Left cardiac atrium (tissue), 4 donors: ENCODE measurements around the gene VPS9D1. TPM values are rescaled to one million over a fixed set of nuclear protein-coding genes. Genes with fewer than 3 reads are reported as not detected.

Experiments used
- ATAC-seq, 2 donors: fragments of 200-7000 bp; cut with Tn5 transposase; one replicate each; pipeline ENCODE4 v1.9.1; 2020; ENCODE audit warnings: mild to moderate bottlenecking in 2 of 2, moderate library complexity in 2 of 2
- DNase-seq: peaks from one replicate; pipeline ENCODE4 v3.0.0-alpha.2; 2020
- intact Hi-C, 2 donors: fragments of 100-400 bp; cut with DNase I; formaldehyde crosslinking; loops; one replicate each; pipeline versions ENCODE4 v1.14.1 to v1.15.1; 2022 to 2023
- long read RNA-seq: library from polyadenylated mRNA; unstranded; transcript quantifications from one replicate; pipeline ENCODE4 v2.0.0, GENCODE V29; 2021
- total RNA-seq, 2 donors: library from RNA; stranded (reverse); fragmentation: NEBNext Ultra II Directional; extraction: Animal tissue kit (Norgen Biotek cat#: 25700); gene quantifications; one replicate each; pipeline ENCODE4 v1.2.1, GENCODE V29; 2021
- donor health status: DM: no; HTN: yes; CAD: no.
- donor health status: DM: no; HTN: yes; CAD: no; lungs with severe emphysema.
- donor health status: DM: yes; HTN: yes; CAD: no.
- donor health status: Dilated cardiomyopathy.

Gene VPS9D1, protein sequence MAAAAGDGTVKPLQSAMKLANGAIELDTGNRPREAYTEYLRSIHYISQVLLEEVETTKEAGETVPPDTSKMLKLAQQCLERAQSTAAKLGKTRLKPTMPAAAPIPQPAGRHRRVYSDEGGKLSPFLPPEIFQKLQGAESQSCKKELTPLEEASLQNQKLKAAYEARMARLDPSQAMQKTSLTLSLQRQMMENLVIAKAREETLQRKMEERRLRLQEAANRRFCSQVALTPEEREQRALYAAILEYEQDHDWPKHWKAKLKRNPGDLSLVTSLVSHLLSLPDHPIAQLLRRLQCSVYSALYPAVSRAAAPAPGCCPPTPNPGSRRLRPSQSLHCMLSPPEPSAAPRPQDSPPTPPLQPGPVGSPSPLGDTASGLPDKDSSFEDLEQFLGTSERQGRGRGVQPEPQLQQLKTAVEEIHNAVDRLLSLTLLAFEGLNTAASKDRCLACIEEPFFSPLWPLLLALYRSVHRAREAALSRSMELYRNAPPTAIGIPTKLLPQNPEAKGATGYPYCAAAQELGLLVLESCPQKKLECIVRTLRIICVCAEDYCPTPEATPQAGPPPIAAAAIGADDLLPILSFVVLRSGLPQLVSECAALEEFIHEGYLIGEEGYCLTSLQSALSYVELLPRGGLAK
- total RNA-seq, result 10 to 100 TPM; 11.6 to 12.6 TPM
- long read RNA-seq, partial matches to known transcripts, result 2 of 5 reads
- long read RNA-seq, other reads (novel, unspliced or antisense), result 2 of 5 reads

- intact Hi-C loops, result no loop called here
These were observed at the start of gene VPS9D1, which contains the start of gene ZNF276 for GRCh38 chr16:89720813-89721545. Gene VPS9D1, minus strand, starts transcription at chr16:89720898. Its CDS starts 37 bp downstream, at chr16:89720861. Gene ZNF276, plus strand, starts transcription at chr16:89721537. Its CDS starts 104 bp downstream, at chr16:89721641.

DNA sequence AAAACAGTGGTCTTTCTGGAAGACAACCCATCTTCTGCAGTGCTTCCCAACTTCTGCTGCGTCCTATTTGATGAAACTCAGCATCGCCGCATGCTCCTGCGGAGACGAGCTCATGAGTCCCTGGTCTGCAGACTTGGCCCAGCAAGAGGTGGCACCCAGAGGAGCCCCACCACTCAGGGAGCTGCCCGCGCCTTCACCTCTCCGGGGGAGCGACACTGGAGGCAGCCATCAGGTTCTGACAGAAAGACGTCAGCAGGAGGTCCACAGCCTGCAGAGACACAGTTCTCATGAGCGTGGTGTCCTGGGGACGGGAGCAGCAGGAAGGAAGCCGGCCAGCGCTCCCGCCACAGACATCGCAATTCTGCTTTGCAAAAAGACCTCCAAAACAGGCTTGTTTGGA is 49.7 kb upstream of the VPS9D1 start:
- DNase-seq (no peak), ATAC-seq (no peak)
- intact Hi-C loops, result no loop called here

More at GRCh38 chr16:89720813-89721545, at the start of gene VPS9D1, which contains the start of gene ZNF276:
- ATAC-seq (peak; percentile 84 to 85), DNase-seq (peak; percentile 92)

DNA sequence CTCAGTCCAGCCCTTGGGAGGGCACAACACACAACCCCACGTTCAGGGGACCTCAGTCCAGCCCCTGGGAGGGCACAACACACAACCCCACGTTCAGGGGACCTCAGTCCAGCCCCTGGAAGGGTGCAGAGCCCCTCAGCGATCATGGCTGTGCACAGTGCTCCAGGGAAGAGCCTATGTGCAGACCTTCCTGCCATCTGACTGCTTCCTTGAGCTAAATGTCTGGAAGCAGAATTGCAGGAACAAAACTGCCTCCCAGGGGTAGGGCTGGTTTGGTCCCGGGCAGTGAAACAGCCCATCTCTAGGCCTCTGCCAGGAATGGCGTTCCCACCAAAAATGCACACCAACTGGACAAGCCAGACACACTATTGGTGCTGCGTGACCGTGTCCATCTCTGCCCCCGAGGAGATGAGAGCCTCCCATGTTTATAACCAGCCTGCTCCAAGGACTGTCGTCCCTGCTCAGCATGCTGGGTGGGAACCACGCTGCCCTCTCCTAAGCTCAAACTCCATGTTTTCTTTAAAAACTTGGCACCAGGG is 44.7 kb upstream of the VPS9D1 start:
- DNase-seq, result no peak
- no peak for ATAC-seq
- intact Hi-C loops, result no loop called here

GRCh38 chr16:89764711-89765201 is 44.1 kb upstream of the VPS9D1 start:
- intact Hi-C loops, result no loop called here
- DNase-seq (peak; percentile 33), ATAC-seq (peak; percentile 34 to 66)

GRCh38 chr16:89761304-89761922 is 40.7 kb upstream of the VPS9D1 start:
- no peak for ATAC-seq
- intact Hi-C loops, result no loop called here

GRCh38 chr16:89759746-89760340 is 39.1 kb upstream of the VPS9D1 start:
- ATAC-seq (peak in 1 of 2 donors; percentile 25), DNase-seq (no peak)
- intact Hi-C loops, result no loop called here

More at GRCh38 chr16:89761304-89761922, 40.7 kb upstream of the VPS9D1 start:
- no peak for DNase-seq

DNA sequence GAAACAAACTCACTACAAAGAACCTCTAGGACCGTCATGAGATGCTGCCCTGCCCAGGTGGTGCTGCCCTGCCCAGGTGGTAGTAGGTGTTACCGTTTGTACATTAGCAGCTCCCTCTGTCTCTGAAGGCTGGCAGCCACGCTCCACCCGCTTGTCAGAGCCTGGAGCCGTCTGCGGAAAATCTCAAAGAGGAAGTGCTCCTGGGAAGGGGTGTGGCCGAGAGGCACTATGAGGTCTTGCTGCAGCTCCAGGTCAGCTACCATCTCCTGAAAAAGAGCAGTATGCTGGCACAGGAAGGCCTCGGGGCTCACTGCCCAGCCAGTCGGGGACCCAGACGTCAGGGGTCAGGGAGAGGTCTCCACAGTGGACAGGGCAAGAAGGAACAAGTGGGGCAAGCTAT is 28.9 kb upstream of the VPS9D1 start:
- DNase-seq (peak; percentile 52), ATAC-seq (peak in 1 of 2 donors; percentile 63)
- intact Hi-C loops, result loop anchor here in 1 of 2 donors (5.0 kb wide), 1 partner anchor 113 kb away; no protein-coding TSS in a partner anchor

DNA sequence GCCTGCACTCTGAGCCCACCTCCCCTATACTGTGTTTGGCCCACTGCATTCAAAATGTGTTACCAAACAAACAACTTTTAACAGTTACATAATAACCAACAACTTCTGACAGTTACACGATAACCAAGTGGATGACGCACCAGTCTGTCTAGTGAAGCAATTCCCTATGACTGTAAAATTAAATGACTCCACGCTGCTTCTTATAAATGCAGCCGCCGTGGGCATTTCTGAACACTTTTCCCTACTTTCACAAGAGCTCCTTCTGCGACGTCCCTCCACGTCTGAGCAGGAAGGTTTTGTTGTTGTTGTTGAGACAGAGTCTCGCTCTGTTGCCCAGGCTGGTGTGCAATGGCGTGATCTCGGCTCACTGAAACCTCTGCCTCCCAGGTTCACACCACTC is 28.2 kb upstream of the VPS9D1 start:
- DNase-seq, result no peak
- intact Hi-C loops, result no loop called here
- no peak for ATAC-seq

DNA sequence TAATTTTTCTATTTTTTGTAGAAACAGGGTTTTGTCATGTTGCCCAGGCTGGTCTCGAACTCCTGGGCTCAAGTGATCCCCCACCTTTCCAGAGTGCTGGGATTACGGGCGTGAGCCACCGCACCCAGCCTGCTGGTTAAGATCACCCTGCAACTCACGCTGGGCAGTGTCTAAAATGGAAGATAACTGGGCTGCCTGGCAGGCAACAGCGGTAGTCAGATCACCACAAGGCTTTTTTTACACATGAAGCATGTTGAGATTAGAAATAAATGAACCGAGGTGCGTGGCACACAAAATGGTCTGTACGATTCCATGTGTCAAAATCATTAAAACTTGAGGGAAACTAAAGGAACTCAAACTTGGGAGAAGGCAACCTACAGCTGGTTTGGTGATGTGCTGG is 27.4 kb upstream of the VPS9D1 start:
- DNase-seq, result no peak
- no peak for ATAC-seq
- intact Hi-C loops, result no loop called here

GRCh38 chr16:89746043-89746442 is 25.3 kb upstream of the VPS9D1 start:
- DNase-seq (no peak), ATAC-seq (no peak)
- intact Hi-C loops, result no loop called here

DNA sequence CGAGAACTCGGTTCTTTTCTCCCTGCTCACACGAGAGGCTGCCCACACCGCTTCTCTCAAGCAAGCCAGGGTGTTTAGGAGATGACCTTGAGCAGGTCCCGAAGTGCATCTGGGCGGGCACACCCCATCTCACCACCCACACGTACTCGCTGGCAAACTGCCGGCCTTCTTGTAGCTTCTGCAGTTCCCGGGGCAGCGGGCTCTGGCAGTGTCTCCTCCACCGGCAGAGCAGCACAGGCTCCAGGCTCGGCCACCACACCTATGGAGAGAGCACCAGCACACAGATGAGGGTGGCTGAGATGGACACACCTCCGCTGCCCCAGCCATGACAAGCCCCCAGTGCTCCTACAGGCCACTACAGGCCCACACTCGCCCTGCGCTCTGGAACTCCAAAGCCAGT is 24.1 kb upstream of the VPS9D1 start:
- intact Hi-C loops, result no loop called here
- ATAC-seq, result peak in 1 of 2 donors; percentile 36
- DNase-seq, result peak; percentile 56

GRCh38 chr16:89742948-89743347 is 22.2 kb upstream of the VPS9D1 start:
- DNase-seq, result no peak
- ATAC-seq, result no peak
- intact Hi-C loops, result no loop called here

GRCh38 chr16:89741342-89742014 is 20.8 kb upstream of the VPS9D1 start:
- no peak for DNase-seq
- intact Hi-C loops, result no loop called here

DNA sequence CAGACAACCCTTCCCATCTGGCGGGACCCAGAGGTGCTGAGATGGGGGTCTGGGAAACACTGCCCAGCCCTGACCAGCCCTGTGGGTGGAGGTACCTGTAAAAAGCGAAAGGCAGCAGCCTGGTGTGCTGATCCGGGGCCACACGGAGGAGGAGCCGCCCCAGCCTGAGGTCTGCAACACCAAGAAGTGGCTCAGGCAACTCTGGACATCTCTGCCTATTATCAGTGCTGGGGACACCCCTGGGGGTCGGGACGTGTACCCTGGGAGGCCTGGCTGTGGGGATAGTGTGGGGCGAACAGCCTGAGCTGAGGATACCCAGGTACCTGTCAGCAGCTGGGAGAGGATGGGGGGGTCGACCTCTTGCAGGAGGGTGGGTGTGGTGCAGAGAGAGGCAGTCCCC is 18.7 kb upstream of the VPS9D1 start:
- DNase-seq (no peak), ATAC-seq (peak in 1 of 2 donors; percentile 3)
- intact Hi-C loops, result no loop called here

More at GRCh38 chr16:89741342-89742014, 20.8 kb upstream of the VPS9D1 start:
- peak in 1 of 2 donors; percentile 8 for ATAC-seq

GRCh38 chr16:89738538-89739317 is 18.0 kb upstream of the VPS9D1 start:
- ATAC-seq, result no peak
- intact Hi-C loops, result no loop called here
- DNase-seq, result no peak

- intact Hi-C loops, result no loop called here
- no peak for ATAC-seq
These were observed 17.3 kb upstream of the VPS9D1 start for GRCh38 chr16:89738072-89738377.

More at GRCh38 chr16:89738072-89738377, 17.3 kb upstream of the VPS9D1 start:
- DNase-seq, result no peak
